Raji (cell line): ENCODE results near the gene JAKMIP1.

Experiments
- POLR2A ChIP-seq: IDR thresholded peaks from 2 replicates; pipeline ENCODE4 v1.6.1; 2011; ENCODE audit warnings: low read depth, low read length, control low read depth; ENCODE audit not compliant: insufficient read depth

Gene JAKMIP1

GRCh38 chr4:6155996-6156750 lies 44.2 kb downstream of the JAKMIP1 start:
- no peak for TF ChIP-seq POLR2A

- TF ChIP-seq POLR2A = no peak
Measured at GRCh38 chr4:6154875-6155274, 45.5 kb downstream of the JAKMIP1 start.

- no peak for TF ChIP-seq POLR2A
Measured at GRCh38 chr4:6153874-6154273, 46.5 kb downstream of the JAKMIP1 start.

- no peak for TF ChIP-seq POLR2A
Measured at GRCh38 chr4:6152869-6153705, 47.3 kb downstream of the JAKMIP1 start.

GRCh38 chr4:6150046-6150735 lies 50.2 kb downstream of the JAKMIP1 start:
- no peak for TF ChIP-seq POLR2A

- no peak for TF ChIP-seq POLR2A
Measured at GRCh38 chr4:6148506-6149205, 51.7 kb downstream of the JAKMIP1 start.

GRCh38 chr4:6147441-6147840 lies 52.9 kb downstream of the JAKMIP1 start:
- TF ChIP-seq POLR2A = no peak

GRCh38 chr4:6143603-6144181 lies 56.7 kb downstream of the JAKMIP1 start:
- TF ChIP-seq POLR2A = no peak

- TF ChIP-seq POLR2A = no peak
Measured at GRCh38 chr4:6142935-6143602, 57.3 kb downstream of the JAKMIP1 start.

GRCh38 chr4:6142511-6142910 lies 57.8 kb downstream of the JAKMIP1 start:
- TF ChIP-seq POLR2A = no peak

GRCh38 chr4:6141554-6141953 lies 58.8 kb downstream of the JAKMIP1 start:
- TF ChIP-seq POLR2A = no peak

- no peak for TF ChIP-seq POLR2A
Measured at GRCh38 chr4:6137747-6138135, 62.6 kb downstream of the JAKMIP1 start.

- TF ChIP-seq POLR2A = no peak
Measured at GRCh38 chr4:6137027-6137746, 63.2 kb downstream of the JAKMIP1 start.

GRCh38 chr4:6134612-6135220 lies 65.6 kb downstream of the JAKMIP1 start:
- no peak for TF ChIP-seq POLR2A

GRCh38 chr4:6132716-6133115 lies 67.6 kb downstream of the JAKMIP1 start:
- TF ChIP-seq POLR2A = no peak
